Cardiac muscle cell (in vitro differentiated cells and primary cell): ENCODE measurements around the gene TPRG1L. TPM values are rescaled to one million over a fixed set of nuclear protein-coding genes. Genes with fewer than 3 reads are reported as not detected.

Source experiments
- DNase-seq, 2 donors: peaks; one replicate each; pipeline versions ENCODE4 v3.0.0 to v3.0.0-alpha.2; 2010 to 2017; ENCODE audit warnings: low read depth in 1 of 2, low spot score in 1 of 2
- H3K27ac ChIP-seq: fragments of 200-600 bp; sonication (generic); 2 replicates; pipeline ENCODE4 v1.5.1; 2016
- H3K27me3 ChIP-seq: fragments of 200-600 bp; sonication (generic); 2 replicates; pipeline ENCODE4 v1.6.0; 2016; ENCODE audit warnings: control low read depth
- H3K36me3 ChIP-seq: fragments of 200-600 bp; sonication (generic); 2 replicates; pipeline ENCODE4 v1.5.1; 2016; ENCODE audit warnings: control low read depth
- H3K4me1 ChIP-seq: fragments of 200-600 bp; sonication (generic); 2 replicates; pipeline ENCODE4 v1.8.1; 2017; ENCODE audit warnings: low read depth, mild to moderate bottlenecking, mixed run types
- H3K4me3 ChIP-seq: fragments of 200-600 bp; sonication (generic); 2 replicates; pipeline ENCODE4 v1.5.1; 2016; ENCODE audit warnings: mild to moderate bottlenecking
- H3K9me3 ChIP-seq: fragments of 200-600 bp; sonication (generic); 2 replicates; pipeline ENCODE4 v1.5.1; 2017; ENCODE audit warnings: low read depth, mild to moderate bottlenecking, control low read depth
- CTCF ChIP-seq: IDR thresholded peaks from 2 replicates; pipeline ENCODE4 v1.5.1; 2012; ENCODE audit warnings: low read depth, mild to moderate bottlenecking, low read length
- polyA plus RNA-seq: library from polyadenylated mRNA; unstranded; fragments of >200 nt; fragmentation: Nextera tagmentation; extraction: Ambion mirVana; gene quantifications from 2 replicates; pipeline ENCODE4 v1.2.1, GENCODE V29; 2016
- total RNA-seq: library from RNA; depleted of rRNA; stranded (reverse); fragments of >200 nt; gene quantifications from 2 replicates; pipeline ENCODE4 v1.2.3, GENCODE V29; 2016

Gene TPRG1L
- total and polyA plus RNA-seq, 2 experiments from 2014 or later, result 9.3 to 32.3 TPM

- TF ChIP-seq CTCF, result no peak
- Histone ChIP-seq H3K4me1 (no peaks in the 10 kb centered on the region), H3K27me3 (no peaks in the 10 kb centered on the region), H3K9me3 (no peaks in the 10 kb centered on the region), H3K4me3 (no peak overlapping the region), H3K27ac (no peak overlapping the region), H3K36me3 (peaks cover 28% of the 10 kb centered on the region)
- DNase-seq, result no peak
Observed at GRCh38 chr1:3639397-3639911, 14.6 kb downstream of the TPRG1L start.

- H3K27ac ChIP-seq, result no peak overlapping the region
- TF ChIP-seq CTCF, result no peak
- no peaks in the 10 kb centered on the region for H3K9me3 ChIP-seq
- no peak for DNase-seq
- no peak overlapping the region for H3K4me3 ChIP-seq
- H3K4me1 ChIP-seq, result no peaks in the 10 kb centered on the region
- no peaks in the 10 kb centered on the region for H3K27me3 ChIP-seq
- peaks cover 23% of the 10 kb centered on the region for H3K36me3 ChIP-seq
Observed at GRCh38 chr1:3640121-3640837, 15.5 kb downstream of the TPRG1L start.

GRCh38 chr1:3641046-3641760, 16.4 kb downstream of the TPRG1L start:
- no peak for DNase-seq

GRCh38 chr1:3641816-3642215, 17.0 kb downstream of the TPRG1L start:
- H3K9me3 ChIP-seq, result no peaks in the 10 kb centered on the region
- no peaks in the 10 kb centered on the region for H3K27me3 ChIP-seq
- TF ChIP-seq CTCF, result no peak
- DNase-seq, result no peak
- H3K4me1 ChIP-seq, result no peaks in the 10 kb centered on the region
- peaks cover 14% of the 10 kb centered on the region for H3K36me3 ChIP-seq
- no peak overlapping the region for H3K27ac ChIP-seq
- no peak overlapping the region for H3K4me3 ChIP-seq

More at GRCh38 chr1:3641046-3641760, 16.4 kb downstream of the TPRG1L start:
- no peaks in the 10 kb centered on the region for H3K27me3 ChIP-seq
- H3K4me1 ChIP-seq, result no peaks in the 10 kb centered on the region
- H3K4me3 ChIP-seq, result no peak overlapping the region
- H3K9me3 ChIP-seq, result no peaks in the 10 kb centered on the region
- no peak for TF ChIP-seq CTCF
- peaks cover 15% of the 10 kb centered on the region for H3K36me3 ChIP-seq
- H3K27ac ChIP-seq, result no peak overlapping the region

- Histone ChIP-seq H3K9me3 (no peaks in the 10 kb centered on the region), H3K4me1 (no peaks in the 10 kb centered on the region), H3K4me3 (no peak overlapping the region), H3K36me3 (peaks cover 8% of the 10 kb centered on the region), H3K27ac (no peak overlapping the region), H3K27me3 (no peaks in the 10 kb centered on the region)
- DNase-seq, result no peak
- TF ChIP-seq CTCF, result no peak
Observed at GRCh38 chr1:3642919-3643675, 18.3 kb downstream of the TPRG1L start.
